HG03064 (cell line): ENCODE measurements around the gene AP1G2.

ENCODE experiments used
- ATAC-seq: cut with Tn5 transposase; IDR thresholded peaks from one replicate; pipeline ENCODE4 v1.9.1; 2021; ENCODE audit warnings: low read depth; ENCODE audit not compliant: unreplicated experiment

The AP1G2 gene

GRCh38 chr14:23571701-23572523, 4.3 kb upstream of the AP1G2 start:
- no peak for ATAC-seq

GRCh38 chr14:23570806-23571483, 3.4 kb upstream of the AP1G2 start:
- ATAC-seq = no peak

GRCh38 chr14:23569443-23570151, 2.0 kb upstream of the AP1G2 start:
- ATAC-seq = no peak

- no peak for ATAC-seq
Measured at GRCh38 chr14:23568600-23569331, 1.2 kb upstream of the AP1G2 start.

- ATAC-seq = no peak
Measured at GRCh38 chr14:23568021-23568599, 519 bp upstream of the AP1G2 start.

- no peak for ATAC-seq
Measured at GRCh38 chr14:23566778-23567185, 809 bp downstream of the AP1G2 start.

- ATAC-seq = no peak
Measured at GRCh38 chr14:23566112-23566777, 1.3 kb downstream of the AP1G2 start.

GRCh38 chr14:23565626-23566025, 2.0 kb downstream of the AP1G2 start:
- ATAC-seq = no peak

GRCh38 chr14:23564876-23565275, 2.7 kb downstream of the AP1G2 start:
- ATAC-seq = no peak

GRCh38 chr14:23564181-23564812, 3.3 kb downstream of the AP1G2 start:
- ATAC-seq = no peak

GRCh38 chr14:23563473-23564180, 4.0 kb downstream of the AP1G2 start:
- ATAC-seq = no peak

GRCh38 chr14:23562822-23563472, 4.6 kb downstream of the AP1G2 start:
- ATAC-seq = no peak

- ATAC-seq = no peak
Measured at GRCh38 chr14:23561873-23562821, 5.4 kb downstream of the AP1G2 start.

- no peak for ATAC-seq
Measured at GRCh38 chr14:23561259-23561658, 6.3 kb downstream of the AP1G2 start.

GRCh38 chr14:23559926-23560520, 7.6 kb downstream of the AP1G2 start:
- no peak for ATAC-seq

- no peak for ATAC-seq
Measured at GRCh38 chr14:23559010-23559925, 8.3 kb downstream of the AP1G2 start.
